AG04450 (cell line): ENCODE results near the gene BOK. TPM values are rescaled to one million over a fixed set of nuclear protein-coding genes. Genes with fewer than 3 reads are reported as not detected.

Experiments
- CTCF ChIA-PET: fragments of 300-600, 350-600 bp; formaldehyde crosslinking; extraction: SDS; loops from one replicate; lab custom pipeline; 2022; ENCODE audit warnings: antibody characterized with exemption, inconsistent platforms; lab: Charles Lee
- POLR2A ChIA-PET: fragments of 350-600 bp; formaldehyde crosslinking; extraction: SDS; loops from one replicate; lab custom pipeline; 2021; ENCODE audit warnings: antibody characterized with exemption, inconsistent platforms; lab: Yijun Ruan, JAX
- DNase-seq: peaks from one replicate; pipeline ENCODE4 v3.0.0-alpha.2; 2011; ENCODE audit warnings: low read depth, low spot score
- H3K27ac ChIP-seq: one replicate; pipeline ENCODE4 v1.5.1; 2012; ENCODE audit warnings: low read depth, low read length, control low read depth
- H3K27me3 ChIP-seq: one replicate; pipeline ENCODE4 v1.6.0; 2012; ENCODE audit warnings: low read length; ENCODE audit not compliant: control insufficient read depth, insufficient read depth
- H3K4me3 ChIP-seq: 2 replicates; pipeline ENCODE4 v1.5.1; 2011; ENCODE audit warnings: mild to moderate bottlenecking, low read depth, low read length, control low read depth
- H3K9me3 ChIP-seq: 2 replicates; pipeline ENCODE4 v1.5.1; 2012; ENCODE audit warnings: low read length; ENCODE audit not compliant: control insufficient read depth, insufficient read depth
- polyA plus RNA-seq: library from polyadenylated mRNA; depleted of rRNA; stranded (reverse); fragments of >200 nt; gene quantifications from 2 replicates; pipeline ENCODE4 v1.2.3, GENCODE V29; 2011
- TF ChIP-seq, protein P1 (sequence below): IDR thresholded peaks from 2 replicates; pipeline ENCODE4 v1.5.1; 2011; ENCODE audit warnings: low read depth, low read length, control low read depth, inconsistent platforms

BOK gene
- polyA plus RNA-seq, 1 experiment = 18.6 TPM

DNA sequence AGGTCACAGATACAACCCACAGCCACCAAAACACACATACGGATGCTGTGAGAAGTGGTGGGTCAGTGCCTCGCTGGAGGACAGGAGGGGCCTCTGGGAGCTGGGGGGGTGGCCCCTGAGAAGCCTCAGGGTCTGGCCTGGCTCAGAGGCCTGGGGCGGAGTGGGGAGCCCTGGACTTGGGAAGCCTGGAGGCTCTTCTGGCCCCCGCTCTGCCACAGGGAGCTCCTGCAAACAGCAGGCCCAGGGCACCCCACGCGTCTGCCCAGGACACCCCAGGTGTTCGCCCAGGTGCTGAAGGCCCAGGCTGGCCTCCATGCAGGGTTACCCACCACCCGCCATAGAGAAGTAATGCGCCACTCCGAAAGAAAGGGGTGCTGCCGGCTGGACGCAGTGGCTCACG is 52.5 kb downstream of the BOK start:
- Histone ChIP-seq H3K27me3 (no peaks in the 10 kb centered on the region), H3K4me3 (no peak overlapping the region), H3K27ac (peak overlapping the region; percentile 57), H3K9me3 (no peaks in the 10 kb centered on the region; the same call in 1 of the 2 replicates)
- TF ChIP-seq, protein P1, sequence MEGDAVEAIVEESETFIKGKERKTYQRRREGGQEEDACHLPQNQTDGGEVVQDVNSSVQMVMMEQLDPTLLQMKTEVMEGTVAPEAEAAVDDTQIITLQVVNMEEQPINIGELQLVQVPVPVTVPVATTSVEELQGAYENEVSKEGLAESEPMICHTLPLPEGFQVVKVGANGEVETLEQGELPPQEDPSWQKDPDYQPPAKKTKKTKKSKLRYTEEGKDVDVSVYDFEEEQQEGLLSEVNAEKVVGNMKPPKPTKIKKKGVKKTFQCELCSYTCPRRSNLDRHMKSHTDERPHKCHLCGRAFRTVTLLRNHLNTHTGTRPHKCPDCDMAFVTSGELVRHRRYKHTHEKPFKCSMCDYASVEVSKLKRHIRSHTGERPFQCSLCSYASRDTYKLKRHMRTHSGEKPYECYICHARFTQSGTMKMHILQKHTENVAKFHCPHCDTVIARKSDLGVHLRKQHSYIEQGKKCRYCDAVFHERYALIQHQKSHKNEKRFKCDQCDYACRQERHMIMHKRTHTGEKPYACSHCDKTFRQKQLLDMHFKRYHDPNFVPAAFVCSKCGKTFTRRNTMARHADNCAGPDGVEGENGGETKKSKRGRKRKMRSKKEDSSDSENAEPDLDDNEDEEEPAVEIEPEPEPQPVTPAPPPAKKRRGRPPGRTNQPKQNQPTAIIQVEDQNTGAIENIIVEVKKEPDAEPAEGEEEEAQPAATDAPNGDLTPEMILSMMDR = no peak
- POLR2A ChIA-PET = interaction anchor here (0.5 kb wide), 1 partner anchor 89 kb away, joined by 4 read pairs; no protein-coding TSS in a partner anchor
- DNase-seq = no peak
- CTCF ChIA-PET = no interaction called here

DNA sequence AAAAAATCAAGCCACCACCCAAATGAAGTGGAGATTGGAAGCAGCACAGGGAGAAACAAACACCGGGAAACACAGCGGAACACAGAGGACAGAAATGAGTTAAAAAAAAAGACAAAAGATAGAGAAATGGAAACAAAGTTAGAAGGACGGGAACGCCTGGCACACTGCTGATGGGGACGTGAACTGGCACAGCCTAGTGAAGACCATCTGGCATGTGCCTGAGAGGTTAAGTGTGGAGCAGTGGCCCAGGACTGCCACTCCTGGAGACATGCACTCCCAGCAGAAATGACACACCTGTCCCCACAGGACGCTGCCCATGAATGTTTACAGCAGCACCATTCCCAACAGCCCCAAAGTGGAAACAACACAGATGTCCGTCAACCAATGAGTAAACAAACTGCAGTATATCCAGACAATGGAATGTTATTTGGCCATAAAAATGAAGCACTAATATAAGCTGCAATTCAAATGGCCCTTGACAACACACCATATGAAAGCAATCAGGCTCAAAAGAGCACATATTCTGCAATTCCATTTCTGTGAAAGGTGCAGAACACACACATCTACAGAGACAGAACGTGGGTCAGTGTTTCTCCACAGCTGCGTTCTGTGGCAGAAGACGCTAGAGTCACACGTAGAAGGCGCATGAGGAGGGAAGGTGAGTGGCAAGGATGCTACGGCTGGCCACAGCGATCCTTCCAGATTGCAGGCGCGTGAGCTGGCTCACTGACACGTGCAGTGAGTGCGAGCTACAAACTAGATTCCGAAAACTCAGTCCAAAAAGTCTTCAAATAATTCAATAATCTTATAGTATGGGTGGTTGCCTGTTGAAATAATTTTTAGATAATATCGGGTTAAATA is 53.8 kb downstream of the BOK start:
- ChIA-PET CTCF (no interaction called here), POLR2A (interaction anchor here (0.7 to 1.2 kb wide), 3 partner anchors 22 to 47 kb away, joined by 4 to 7 read pairs (median 6); partner anchors contain the start of gene ATG4B)
- Histone ChIP-seq H3K27me3 (no peaks in the 10 kb centered on the region), H3K4me3 (no peak overlapping the region), H3K27ac (no peak overlapping the region), H3K9me3 (no peaks in the 10 kb centered on the region; the same call in 1 of the 2 replicates)
- TF ChIP-seq, protein P1 = no peak
- no peak for DNase-seq

DNA sequence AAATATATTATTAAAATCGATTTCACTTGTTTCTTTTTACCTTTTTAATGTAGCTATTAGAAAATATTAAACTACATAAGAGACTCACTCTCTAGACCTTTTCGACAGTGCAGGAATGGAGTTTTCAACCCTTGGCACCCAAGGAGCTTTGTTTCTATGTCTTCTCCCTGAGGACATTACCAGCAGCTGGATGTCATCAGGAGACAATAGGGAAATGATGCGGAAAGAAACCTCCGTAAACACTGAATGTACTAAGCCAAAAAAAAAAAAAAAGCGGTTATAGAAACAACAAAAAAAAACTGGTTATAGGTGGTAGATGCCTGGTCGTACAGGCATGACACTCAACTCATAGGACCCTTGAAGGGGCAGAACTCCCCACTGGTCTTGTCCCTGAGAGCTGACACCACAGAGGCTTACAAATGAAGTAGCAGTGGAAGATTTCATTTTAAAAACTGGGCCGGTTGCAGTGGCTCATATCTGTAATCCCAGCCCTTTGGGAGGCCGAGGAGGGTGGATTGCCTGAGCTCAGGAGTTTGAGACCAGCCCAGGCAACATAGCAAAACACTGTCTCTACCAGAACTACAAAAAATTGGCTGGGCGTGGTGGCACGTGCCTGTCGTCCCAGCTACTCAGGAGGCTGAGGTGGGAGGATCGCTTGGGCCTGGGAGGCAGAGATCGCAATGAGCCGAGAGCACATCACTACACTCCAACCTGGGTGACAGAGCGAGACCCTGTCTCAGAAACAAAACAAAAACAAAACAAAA is 54.7 kb downstream of the BOK start:
- ChIA-PET CTCF (no interaction called here), POLR2A (interaction anchor here (0.6 to 1.2 kb wide), 4 partner anchors 23 to 58 kb away, joined by 3 to 7 read pairs (median 5); partner anchors contain the start of gene ATG4B)
- TF ChIP-seq, protein P1 = no peak
- Histone ChIP-seq H3K27me3 (no peaks in the 10 kb centered on the region), H3K27ac (no peak overlapping the region), H3K4me3 (no peak overlapping the region), H3K9me3 (no peaks in the 10 kb centered on the region; the same call in 1 of the 2 replicates)
- DNase-seq = no peak

DNA sequence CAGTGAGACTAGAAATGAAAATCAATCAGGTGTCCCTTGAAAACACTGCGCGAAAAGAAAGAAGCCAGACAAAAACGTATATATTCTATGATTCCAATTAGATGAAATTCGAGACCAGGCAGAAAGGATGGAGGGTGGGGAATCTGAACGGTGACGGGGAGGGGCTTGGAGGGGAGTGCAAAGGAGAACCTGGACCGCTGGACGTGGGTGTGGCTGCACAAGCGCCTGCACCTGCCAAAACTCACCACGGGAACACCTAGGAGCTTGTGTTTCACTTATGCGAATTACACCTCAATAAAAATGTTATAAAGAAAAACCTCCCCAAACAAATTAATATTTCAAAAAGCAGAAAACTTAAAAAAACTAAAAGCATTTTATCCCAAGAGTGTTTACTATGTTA is 56.5 kb downstream of the BOK start:
- DNase-seq = no peak
- CTCF ChIA-PET = interaction anchor here (0.6 kb wide), 1 partner anchor 24 kb away, joined by 3 read pairs; no protein-coding TSS in a partner anchor
- POLR2A ChIA-PET = no interaction called here

More for the DNA sequence above, 56.5 kb downstream of the BOK start:
- no peak overlapping the region for H3K4me3 ChIP-seq
- TF ChIP-seq, protein P1 = no peak
- H3K27ac ChIP-seq = no peak overlapping the region
- H3K9me3 ChIP-seq = no peaks in the 10 kb centered on the region
- H3K27me3 ChIP-seq = no peaks in the 10 kb centered on the region
